LNCAP (cell line): ENCODE results near the gene BTG2.

Source experiments
- TF ChIP-seq, protein P1 (sequence below): fragments of 450-650 bp; IDR thresholded peaks from 2 replicates; pipeline ENCODE4 v1.5.1; 2017; ENCODE audit warnings: mild to moderate bottlenecking

The BTG2 gene

DNA sequence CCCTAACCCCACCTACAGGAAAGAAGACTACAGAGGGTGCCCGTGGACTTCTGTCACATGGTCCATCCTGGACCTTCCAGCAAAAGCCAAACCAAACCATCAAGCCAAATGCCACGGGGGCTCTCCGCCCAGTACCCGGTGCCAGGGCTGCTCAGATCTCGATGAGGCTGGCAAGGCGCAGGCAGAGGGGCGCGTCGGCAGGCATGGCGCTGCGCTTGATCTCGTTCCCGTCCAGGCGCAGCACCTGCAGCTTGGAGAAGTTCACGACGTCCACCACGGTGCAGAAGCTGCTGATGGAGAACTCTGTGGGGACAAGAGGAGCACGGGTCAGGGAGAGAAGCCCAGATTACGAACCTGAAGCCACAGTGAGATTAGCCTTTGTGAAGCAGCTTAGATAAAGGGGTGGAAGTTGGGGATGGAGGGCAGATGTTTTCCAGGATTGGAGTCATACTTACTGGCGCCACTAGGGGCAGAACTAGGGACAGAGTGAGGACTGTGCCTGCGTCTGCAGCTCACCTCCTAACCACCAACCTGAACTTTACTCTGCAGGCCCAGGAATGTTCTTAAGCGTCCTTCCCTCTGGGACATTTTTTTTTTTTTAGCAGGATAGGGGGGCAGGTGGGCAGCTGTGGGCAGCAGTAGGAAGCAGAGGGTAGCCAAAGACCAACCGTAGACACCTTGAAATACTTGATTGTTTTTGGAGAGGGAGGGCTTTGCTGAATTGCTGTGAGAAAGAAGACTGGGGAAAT, 37.0 kb downstream of the BTG2 start:
- TF ChIP-seq, protein P1, sequence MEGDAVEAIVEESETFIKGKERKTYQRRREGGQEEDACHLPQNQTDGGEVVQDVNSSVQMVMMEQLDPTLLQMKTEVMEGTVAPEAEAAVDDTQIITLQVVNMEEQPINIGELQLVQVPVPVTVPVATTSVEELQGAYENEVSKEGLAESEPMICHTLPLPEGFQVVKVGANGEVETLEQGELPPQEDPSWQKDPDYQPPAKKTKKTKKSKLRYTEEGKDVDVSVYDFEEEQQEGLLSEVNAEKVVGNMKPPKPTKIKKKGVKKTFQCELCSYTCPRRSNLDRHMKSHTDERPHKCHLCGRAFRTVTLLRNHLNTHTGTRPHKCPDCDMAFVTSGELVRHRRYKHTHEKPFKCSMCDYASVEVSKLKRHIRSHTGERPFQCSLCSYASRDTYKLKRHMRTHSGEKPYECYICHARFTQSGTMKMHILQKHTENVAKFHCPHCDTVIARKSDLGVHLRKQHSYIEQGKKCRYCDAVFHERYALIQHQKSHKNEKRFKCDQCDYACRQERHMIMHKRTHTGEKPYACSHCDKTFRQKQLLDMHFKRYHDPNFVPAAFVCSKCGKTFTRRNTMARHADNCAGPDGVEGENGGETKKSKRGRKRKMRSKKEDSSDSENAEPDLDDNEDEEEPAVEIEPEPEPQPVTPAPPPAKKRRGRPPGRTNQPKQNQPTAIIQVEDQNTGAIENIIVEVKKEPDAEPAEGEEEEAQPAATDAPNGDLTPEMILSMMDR, result peak; percentile 86

DNA sequence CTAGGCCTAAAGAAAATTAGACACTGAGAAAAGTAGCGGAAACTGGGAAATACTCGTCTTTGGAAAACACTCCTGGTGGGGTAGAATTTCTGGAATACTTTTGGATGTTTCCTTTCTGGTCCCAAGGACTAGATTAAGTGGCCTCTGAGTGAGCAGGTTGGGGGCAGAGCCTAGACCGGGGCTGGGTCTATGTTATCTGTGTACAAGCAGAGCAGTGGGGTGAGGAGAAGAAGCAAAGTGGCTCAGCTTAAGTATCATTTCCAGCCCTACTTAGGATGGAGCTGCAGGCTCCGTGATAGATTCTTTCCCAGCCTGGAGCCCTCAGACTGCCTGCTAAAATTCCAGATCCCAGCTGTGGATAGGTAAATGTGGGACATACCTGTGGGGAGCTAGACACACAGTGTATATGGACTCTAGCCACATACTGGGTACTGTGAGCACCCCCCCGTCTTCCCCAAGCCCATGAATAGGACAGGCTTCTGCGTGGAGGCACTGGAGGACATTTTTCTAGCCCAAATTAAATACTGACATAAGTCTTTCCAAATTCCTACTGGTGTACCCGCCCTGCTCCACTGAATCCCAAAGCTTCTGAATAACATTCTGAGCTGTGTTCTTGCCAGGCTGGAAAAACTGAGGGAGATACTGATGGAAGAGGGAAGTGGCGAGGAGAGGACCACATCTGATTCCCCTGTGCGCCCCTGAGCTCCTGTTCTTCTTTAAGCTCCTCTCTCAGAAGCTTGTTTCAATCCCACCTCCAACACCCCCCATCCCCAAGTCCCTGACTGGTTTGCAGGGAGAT, 38.8 kb downstream of the BTG2 start:
- TF ChIP-seq, protein P1, result no peak

DNA sequence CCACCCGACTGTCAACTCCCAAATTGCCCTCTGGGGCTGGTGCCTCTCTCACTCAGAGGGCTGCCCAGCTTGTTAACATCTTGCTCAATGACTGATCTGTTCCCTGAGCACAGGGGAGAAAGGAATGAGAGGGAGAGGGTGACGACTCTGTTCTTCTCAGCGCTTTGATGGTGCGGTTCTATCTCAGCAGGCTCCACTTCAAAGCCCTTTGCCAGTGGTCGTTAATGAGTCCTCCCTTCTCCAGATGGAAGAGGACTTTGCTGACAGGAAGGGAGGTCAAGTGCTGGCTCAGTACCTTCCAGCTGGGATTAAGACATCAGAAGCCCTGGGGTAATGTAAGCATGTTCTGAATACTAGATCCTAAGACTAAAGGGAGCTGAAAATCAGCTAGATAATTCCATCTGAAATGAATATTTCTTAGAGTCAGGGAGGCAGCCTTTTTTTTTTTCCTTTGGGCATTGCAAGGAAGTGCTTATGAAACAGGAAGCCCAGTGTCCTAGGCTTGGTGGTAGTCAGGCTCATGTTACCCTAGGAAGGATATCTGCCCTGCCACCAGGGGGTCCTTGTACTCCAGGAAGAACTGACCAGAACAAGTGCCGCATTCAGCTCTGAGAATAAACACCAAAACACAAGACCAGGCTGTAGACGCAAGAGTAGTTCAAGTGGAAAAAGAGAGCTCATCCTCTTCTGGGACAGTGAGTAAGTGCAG, 40.9 kb downstream of the BTG2 start:
- TF ChIP-seq, protein P1, result no peak

DNA sequence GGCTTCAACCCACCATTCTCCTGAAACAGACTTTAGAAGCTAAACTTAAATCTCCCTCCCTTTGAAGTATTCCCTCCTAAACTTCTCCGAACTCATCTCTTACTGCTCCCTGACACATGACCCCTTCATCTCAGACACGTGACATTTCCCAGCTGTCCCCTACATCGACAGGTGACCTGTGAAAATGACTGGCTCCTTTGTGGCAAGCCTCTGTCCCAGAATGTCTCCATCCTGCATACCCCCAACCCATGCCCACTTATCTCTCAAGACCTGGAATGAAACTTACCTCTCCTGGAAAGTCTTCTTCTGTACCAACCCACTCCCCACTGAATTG, 41.4 kb downstream of the BTG2 start:
- TF ChIP-seq, protein P1, result no peak

DNA sequence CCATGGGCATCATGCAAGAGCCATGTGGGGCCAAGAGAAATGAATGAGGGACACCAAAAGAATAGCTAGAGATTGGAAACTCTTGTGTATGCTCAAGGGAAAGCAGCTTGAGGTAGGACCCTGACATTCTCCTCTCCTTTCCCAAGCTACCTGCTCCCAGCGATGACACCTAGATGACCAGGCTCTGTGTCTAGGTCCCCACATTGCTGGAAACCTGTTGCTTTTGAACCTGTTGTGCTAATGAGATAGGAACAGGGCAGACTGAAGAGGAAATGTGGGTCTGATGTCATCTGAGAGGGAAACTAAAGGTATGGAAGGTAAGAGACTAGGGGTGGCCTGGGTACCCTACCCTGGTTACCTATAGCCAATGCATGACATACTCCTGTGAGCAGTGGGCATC, 43.8 kb downstream of the BTG2 start:
- TF ChIP-seq, protein P1, result no peak

DNA sequence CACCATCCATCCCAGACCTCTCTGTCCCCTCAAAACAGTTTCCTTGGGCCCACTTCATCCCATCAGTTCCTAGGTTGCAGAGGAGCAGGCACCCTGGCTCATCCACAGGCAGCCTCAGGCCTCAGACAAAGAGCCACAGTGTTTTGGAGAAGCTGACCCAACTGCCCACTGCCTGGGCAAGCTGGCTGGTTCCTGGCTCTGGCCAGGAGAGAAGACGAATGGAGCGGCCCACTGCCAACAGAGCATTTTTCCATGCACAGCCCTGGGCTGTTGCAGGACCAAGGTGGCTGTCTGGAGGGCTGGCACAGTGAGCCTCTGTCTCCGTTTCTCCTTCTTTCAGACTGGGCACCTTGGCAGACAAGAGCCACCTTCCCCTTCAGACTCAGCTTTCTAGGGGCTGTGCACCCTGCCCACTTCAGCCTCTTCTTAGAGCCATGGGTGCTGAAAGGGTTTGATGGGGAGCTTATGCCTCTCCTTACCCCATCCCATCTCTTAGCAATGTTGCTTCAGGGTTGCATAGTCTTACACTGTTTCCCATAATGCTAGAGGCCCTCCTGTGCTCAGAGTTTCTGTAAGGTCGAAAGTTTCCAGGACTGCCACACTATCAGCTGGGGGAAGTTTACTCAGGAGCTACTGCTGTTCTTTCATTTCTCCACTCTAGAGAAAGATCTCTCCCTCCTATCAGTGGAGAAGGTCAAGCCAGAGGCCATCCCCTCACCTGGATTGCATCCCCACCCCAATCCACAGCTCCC, 44.6 kb downstream of the BTG2 start:
- TF ChIP-seq, protein P1, result no peak

DNA sequence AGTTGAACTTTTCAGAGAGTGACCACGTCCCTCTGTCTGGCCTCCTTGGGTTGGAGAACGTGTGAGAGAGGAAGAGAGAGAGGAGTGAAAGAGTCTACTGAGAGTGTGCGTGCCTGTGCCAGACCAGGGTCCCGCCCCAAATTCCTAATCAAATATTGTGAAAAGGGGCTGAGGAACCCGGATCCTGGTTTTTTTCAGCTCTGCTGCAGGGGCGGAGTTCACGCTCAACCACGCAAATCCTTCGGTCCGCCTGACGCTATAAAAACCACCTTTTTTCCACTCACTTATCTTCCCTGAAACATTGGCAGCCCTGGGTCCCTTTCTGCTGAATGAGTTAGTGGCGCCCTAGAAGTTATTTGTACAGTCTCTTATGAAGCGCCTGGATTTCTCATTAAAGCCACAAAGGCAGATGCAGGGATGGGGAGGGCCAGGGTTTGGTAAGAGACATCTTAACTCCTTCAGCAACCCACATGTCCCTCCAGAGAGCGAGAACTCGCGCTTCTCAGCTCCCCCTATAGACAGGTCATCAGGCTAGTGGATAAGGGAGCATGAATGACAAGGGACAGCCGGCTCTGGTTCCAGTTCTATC, 45.8 kb downstream of the BTG2 start, which contains the start of gene FMOD:
TSS of gene FMOD (minus strand) at position 86 of the 589 bp plus-strand sequence. CDS start 2,852 bp downstream, outside the sequence.
- TF ChIP-seq, protein P1, result no peak
